Neuronal stem cell (in vitro differentiated cells): Measurements from ENCODE around the gene INO80.

Experiments
- DNase-seq: peaks from one replicate; pipeline ENCODE4 v3.0.0-alpha.2; 2013; ENCODE audit warnings: low spot score
- H2AFZ ChIP-seq: one replicate; pipeline ENCODE4 v1.6.1; 2013; ENCODE audit warnings: mild to moderate bottlenecking, low read length, inconsistent platforms
- H2AK5ac ChIP-seq: 2 replicates; pipeline ENCODE4 v1.6.1; 2013; ENCODE audit warnings: low read depth, mild to moderate bottlenecking, inconsistent platforms, low read length, moderate library complexity, mixed read lengths
- H2BK120ac ChIP-seq: 2 replicates; pipeline ENCODE4 v1.6.1; 2013; ENCODE audit warnings: low read depth, mild to moderate bottlenecking, inconsistent platforms, low read length, moderate library complexity, mixed read lengths
- H2BK12ac ChIP-seq: one replicate; pipeline ENCODE4 v1.6.1; 2013; ENCODE audit warnings: low read length, inconsistent platforms
- H2BK15ac ChIP-seq: 2 replicates; pipeline ENCODE4 v1.6.1; 2013; ENCODE audit warnings: mild to moderate bottlenecking, low read length, inconsistent platforms, mixed read lengths
- H2BK5ac ChIP-seq: one replicate; pipeline ENCODE4 v1.6.1; 2013; ENCODE audit warnings: inconsistent platforms, mild to moderate bottlenecking, low read length, moderate library complexity
- H3K14ac ChIP-seq: one replicate; pipeline ENCODE4 v1.6.1; 2013; ENCODE audit warnings: low read length, inconsistent platforms
- H3K18ac ChIP-seq: 2 replicates; pipeline ENCODE4 v1.6.1; 2013; ENCODE audit warnings: low read length, inconsistent platforms
- H3K23ac ChIP-seq: 2 replicates; pipeline ENCODE4 v1.6.1; 2013; ENCODE audit warnings: low read depth, mild to moderate bottlenecking, mixed read lengths, low read length, inconsistent platforms; ENCODE audit not compliant: poor library complexity
- H3K27ac ChIP-seq: replicated peaks from 3 replicates; pipeline ENCODE4 v1.5.1; 2013; ENCODE audit warnings: low read length, inconsistent platforms
- H3K27me3 ChIP-seq, 3 experiments: 2 replicates each; pipeline ENCODE4 v1.6.1; 2013; ENCODE audit warnings: low read length in 3 of 3, mild to moderate bottlenecking in 2 of 3, inconsistent platforms in 1 of 3, low read depth in 1 of 3, mixed read lengths in 1 of 3, moderate library complexity in 1 of 3; ENCODE audit not compliant: control insufficient read depth in 3 of 3, insufficient read depth in 3 of 3
- H3K36me3 ChIP-seq, 2 donors: replicated peaks in 1 of 2; 2 replicates each; pipeline ENCODE4 v1.6.1; 2013; ENCODE audit warnings: low read length in 2 of 2; ENCODE audit not compliant: control insufficient read depth in 2 of 2, insufficient read depth in 2 of 2
- H3K4ac ChIP-seq: 2 replicates; pipeline ENCODE4 v1.6.1; 2013; ENCODE audit warnings: inconsistent platforms, mild to moderate bottlenecking, low read length, moderate library complexity
- H3K4me1 ChIP-seq, 2 donors: 1 replicate in 1 of 2; 2 replicates in 1 of 2; pipeline ENCODE4 v1.6.1; 2013; ENCODE audit warnings: low read length in 2 of 2, low read depth in 1 of 2; ENCODE audit not compliant: control insufficient read depth in 2 of 2, insufficient read depth in 1 of 2
- H3K4me2 ChIP-seq: one replicate; pipeline ENCODE4 v1.6.1; 2013; ENCODE audit warnings: mild to moderate bottlenecking, low read length, inconsistent platforms; ENCODE audit not compliant: insufficient read depth, poor library complexity, severe bottlenecking
- H3K4me3 ChIP-seq, 2 donors: 2 replicates each; pipeline ENCODE4 v1.5.1; 2013; ENCODE audit warnings: low read length in 2 of 2, mild to moderate bottlenecking in 2 of 2, inconsistent platforms in 1 of 2, moderate library complexity in 1 of 2
- H3K79me1 ChIP-seq: one replicate; pipeline ENCODE4 v1.6.1; 2013; ENCODE audit warnings: low read depth, mild to moderate bottlenecking, inconsistent platforms, low read length, moderate library complexity
- H3K9ac ChIP-seq: one replicate; pipeline ENCODE4 v1.6.1; 2013; ENCODE audit warnings: mild to moderate bottlenecking, low read depth, low read length, inconsistent platforms; ENCODE audit not compliant: poor library complexity
- H3K9me3 ChIP-seq, 2 donors: replicated peaks in 1 of 2; 2 replicates each; pipeline versions ENCODE3 to v1.6.1; 2013; ENCODE audit warnings: low read length in 2 of 2, mild to moderate bottlenecking in 2 of 2, inconsistent platforms in 1 of 2, low read depth in 1 of 2, mixed read lengths in 1 of 2, moderate library complexity in 1 of 2; ENCODE audit not compliant: control insufficient read depth in 2 of 2, insufficient read depth in 1 of 2
- H4K8ac ChIP-seq: one replicate; pipeline ENCODE4 v1.6.1; 2013; ENCODE audit warnings: low read depth, mild to moderate bottlenecking, inconsistent platforms, low read length, moderate library complexity
- H4K91ac ChIP-seq: one replicate; pipeline ENCODE4 v1.6.1; 2013; ENCODE audit warnings: low read length, low read depth, mild to moderate bottlenecking, inconsistent platforms; ENCODE audit not compliant: poor library complexity
- WGBS, 2 donors: extraction: QIAGEN DNeasy Blood & Tissue Kit; methylation state at CpG; one replicate each; pipeline ENCODE4 v1.1.7; 2013; ENCODE audit warnings: missing lambda C conversion rate in 2 of 2, mixed read lengths in 1 of 2; ENCODE audit not compliant: insufficient read length in 2 of 2, insufficient replicate concordance in 1 of 2; ENCODE audit errors: extremely low coverage in 2 of 2; 5-methylcytosine and 5-hydroxymethylcytosine counted together

INO80 gene

DNA sequence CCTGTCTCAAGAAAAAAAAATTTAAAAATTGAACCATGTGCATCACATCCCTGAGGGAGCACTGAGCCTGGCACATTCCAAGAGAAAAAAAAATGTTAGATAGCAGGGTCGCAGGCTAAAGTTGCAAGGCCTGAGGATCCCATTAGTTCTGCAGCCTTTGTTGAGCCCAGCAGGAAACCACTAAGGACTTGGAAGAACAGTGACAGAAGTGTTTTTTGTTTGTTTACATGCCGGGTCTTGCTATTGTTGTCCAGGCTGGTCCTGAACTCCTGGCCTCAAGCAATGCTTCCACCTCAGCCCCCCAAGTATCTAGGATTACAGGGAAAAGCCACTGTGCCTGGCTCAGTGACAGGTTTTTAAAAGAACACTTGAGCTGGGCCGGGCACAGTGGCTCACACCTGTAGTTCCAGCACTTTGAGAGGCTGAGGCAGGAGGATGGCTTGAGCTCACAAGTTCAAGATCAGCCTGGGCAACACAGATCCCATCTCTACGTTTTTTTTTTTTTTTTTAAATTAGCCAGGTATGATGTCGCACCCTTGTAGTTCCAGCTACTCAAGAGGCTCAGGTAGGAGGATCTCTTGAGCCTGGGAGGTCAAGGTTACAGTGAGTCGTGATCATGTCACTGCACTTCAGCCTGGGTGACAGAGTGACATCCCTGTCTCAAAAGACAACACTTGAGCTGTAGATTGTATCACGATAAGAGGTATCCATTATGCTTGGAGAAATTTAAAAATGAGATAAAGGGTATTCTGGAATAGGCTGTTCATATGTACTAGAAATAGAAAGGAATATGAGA is 147.6 kb downstream of the INO80 start:
- no peak overlapping the region for H2AFZ ChIP-seq
- peaks cover 8 to 9% of the 10 kb centered on the region in 2 donors for H3K4me1 ChIP-seq
- H3K23ac ChIP-seq, result no peak overlapping the region
- no peak overlapping the region for H3K9ac ChIP-seq
- no peak overlapping the region for H2AK5ac ChIP-seq
- no peak overlapping the region for H2BK5ac ChIP-seq
- no peak overlapping the region for H2BK120ac ChIP-seq
- no peak overlapping the region for H4K8ac ChIP-seq
- H3K14ac ChIP-seq, result no peak overlapping the region
- H2BK12ac ChIP-seq, result no peak overlapping the region
- no peaks in the 10 kb centered on the region for H3K36me3 ChIP-seq
- H3K79me1 ChIP-seq, result no peaks in the 10 kb centered on the region
- no peak overlapping the region for H3K27ac ChIP-seq
- peak; percentile 38 for DNase-seq
- no peak overlapping the region for H2BK15ac ChIP-seq
- no peak overlapping the region for H4K91ac ChIP-seq
- H3K27me3 ChIP-seq, result no peaks in the 10 kb centered on the region
- H3K9me3 ChIP-seq, result no peaks in the 10 kb centered on the region
- H3K18ac ChIP-seq, result no peak overlapping the region
- no peak overlapping the region for H3K4me2 ChIP-seq
- H3K4me3 ChIP-seq, result no peak overlapping the region
- H3K4ac ChIP-seq, result no peak overlapping the region
- no CpG with 5 or more reads among the region's 7 CpGs for WGBS, 2 donors

DNA sequence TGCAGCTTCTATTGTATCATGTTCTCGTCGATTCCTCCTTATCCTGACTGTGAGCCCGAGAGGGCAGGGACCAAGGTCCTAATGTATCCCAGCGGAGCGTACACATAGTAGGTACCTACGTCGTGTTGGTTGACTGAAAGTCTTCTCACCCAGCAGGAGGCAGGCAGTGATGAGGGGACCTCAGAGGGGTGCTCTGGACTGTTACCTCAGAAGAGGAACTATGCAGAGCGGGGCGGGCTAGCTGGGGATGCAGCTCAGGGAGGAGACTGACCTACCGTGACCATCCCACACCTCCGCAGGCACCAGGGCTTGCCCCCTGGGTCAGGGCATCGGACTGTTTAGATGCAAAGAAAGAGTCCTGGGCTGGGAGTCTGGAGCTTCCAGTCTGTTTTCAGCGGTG is 151.4 kb downstream of the INO80 start:
- no peak for DNase-seq
- Histone ChIP-seq H3K4me2 (no peak overlapping the region), H4K91ac (no peak overlapping the region), H2BK5ac (no peak overlapping the region), H3K36me3 (no peaks in the 10 kb centered on the region), H3K4ac (no peak overlapping the region), H4K8ac (no peak overlapping the region), H2BK12ac (no peak overlapping the region), H2BK15ac (peak overlapping the region; percentile 64), H3K27ac (no peak overlapping the region), H3K4me3 (peak overlapping the region in 1 of 2 donors; percentile 4), H3K9ac (no peak overlapping the region), H2BK120ac (no peak overlapping the region), H3K18ac (peak overlapping the region; percentile 46), H3K14ac (no peak overlapping the region), H3K79me1 (peaks cover 3% of the 10 kb centered on the region), H2AK5ac (no peak overlapping the region), H3K23ac (peak overlapping the region; percentile 16), H2AFZ (no peak overlapping the region), H3K4me1 (peaks cover 10 to 14% of the 10 kb centered on the region in 2 donors), H3K9me3 (peaks cover 0 to 2% of the 10 kb centered on the region in 2 donors), H3K27me3 (no peaks in the 10 kb centered on the region)
- no CpG with 5 or more reads among the region's 13 CpGs for WGBS, 2 donors

DNA sequence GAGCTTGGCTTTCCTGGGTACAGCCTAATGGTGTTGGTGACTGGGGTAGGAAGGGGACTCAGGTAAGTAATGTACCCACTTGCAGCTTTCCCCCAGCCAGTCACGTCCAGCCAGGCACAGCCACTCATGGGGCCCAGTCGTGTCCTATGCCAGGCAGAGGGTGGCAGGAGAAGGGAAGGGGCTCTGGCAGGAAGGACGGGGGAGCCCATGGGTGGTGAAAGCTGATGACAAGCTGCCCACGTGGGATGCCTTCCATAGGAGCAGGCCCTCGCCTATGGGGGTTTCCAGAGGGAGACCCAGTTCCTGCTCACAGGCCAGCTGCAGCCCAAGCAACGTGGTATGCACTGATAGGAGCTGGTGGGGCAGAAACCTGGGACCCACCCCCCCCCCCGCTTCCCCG is 152.1 kb downstream of the INO80 start:
- H3K4me1 ChIP-seq, result peaks cover 11 to 15% of the 10 kb centered on the region in 2 donors
- H3K4me2 ChIP-seq, result no peak overlapping the region
- H3K9me3 ChIP-seq, result peaks cover 0 to 2% of the 10 kb centered on the region in 2 donors
- no peak overlapping the region for H3K4me3 ChIP-seq
- no peaks in the 10 kb centered on the region for H3K27me3 ChIP-seq
- no peaks in the 10 kb centered on the region for H3K36me3 ChIP-seq
- H2BK15ac ChIP-seq, result no peak overlapping the region
- H3K79me1 ChIP-seq, result peaks cover 3% of the 10 kb centered on the region
- no peak overlapping the region for H4K91ac ChIP-seq
- H2AK5ac ChIP-seq, result no peak overlapping the region
- H3K27ac ChIP-seq, result no peak overlapping the region
- no peak overlapping the region for H2BK5ac ChIP-seq
- H3K14ac ChIP-seq, result no peak overlapping the region
- no peak overlapping the region for H3K4ac ChIP-seq
- WGBS, 2 donors, result no CpG with 5 or more reads among the region's 8 CpGs
- no peak overlapping the region for H3K18ac ChIP-seq
- no peak for DNase-seq
- no peak overlapping the region for H2AFZ ChIP-seq
- no peak overlapping the region for H4K8ac ChIP-seq
- no peak overlapping the region for H2BK120ac ChIP-seq
- H2BK12ac ChIP-seq, result no peak overlapping the region
- H3K23ac ChIP-seq, result no peak overlapping the region
- no peak overlapping the region for H3K9ac ChIP-seq

DNA sequence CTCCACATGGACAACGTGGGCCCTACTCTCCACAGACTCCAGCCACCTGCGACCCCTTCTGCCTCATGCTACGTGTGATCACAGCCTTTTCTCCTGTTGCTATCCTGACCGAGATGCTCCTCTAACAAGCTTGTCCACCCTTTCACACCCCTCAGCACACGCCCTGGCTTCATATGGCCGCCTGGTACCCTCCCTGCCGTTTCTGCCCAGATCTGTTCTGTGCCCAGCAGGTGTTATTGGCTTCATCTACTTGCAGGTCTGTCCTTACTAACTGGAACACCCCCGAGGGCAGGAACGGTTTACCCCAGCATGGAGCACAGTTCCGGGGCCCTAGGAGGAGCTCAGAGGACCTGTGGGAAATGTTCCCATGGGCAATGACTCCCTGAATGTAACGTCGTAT is 152.9 kb downstream of the INO80 start:
- peaks cover 3% of the 10 kb centered on the region for H3K79me1 ChIP-seq
- H3K14ac ChIP-seq, result no peak overlapping the region
- no peak overlapping the region for H2AFZ ChIP-seq
- H3K4ac ChIP-seq, result no peak overlapping the region
- no peak overlapping the region for H2BK15ac ChIP-seq
- no peak for DNase-seq
- H2BK5ac ChIP-seq, result no peak overlapping the region
- peak overlapping the region; percentile 17 for H4K8ac ChIP-seq
- H3K4me1 ChIP-seq, result peaks cover 11 to 12% of the 10 kb centered on the region in 2 donors
- no peak overlapping the region for H4K91ac ChIP-seq
- H2AK5ac ChIP-seq, result no peak overlapping the region
- no peak overlapping the region for H3K27ac ChIP-seq
- WGBS, 2 donors, result no CpG with 5 or more reads among the region's 12 CpGs
- peaks cover 0 to 2% (median 0%) of the 10 kb centered on the region in 3 experiments for H3K27me3 ChIP-seq
- H3K23ac ChIP-seq, result no peak overlapping the region
- H3K4me2 ChIP-seq, result no peak overlapping the region
- H3K9me3 ChIP-seq, result peaks cover 0 to 2% of the 10 kb centered on the region in 2 donors
- no peak overlapping the region for H3K9ac ChIP-seq
- no peak overlapping the region for H2BK12ac ChIP-seq
- peak overlapping the region; percentile 8 for H3K18ac ChIP-seq
- no peak overlapping the region for H2BK120ac ChIP-seq
- no peaks in the 10 kb centered on the region for H3K36me3 ChIP-seq
- H3K4me3 ChIP-seq, result no peak overlapping the region
